NCI-H774 (cell line): ENCODE measurements around the gene ANXA7.

ENCODE experiments used
- DNase-seq: peaks from one replicate; lab custom pipeline; 2025; lab: John Stamatoyannopoulos, UW

The ANXA7 gene

DNA sequence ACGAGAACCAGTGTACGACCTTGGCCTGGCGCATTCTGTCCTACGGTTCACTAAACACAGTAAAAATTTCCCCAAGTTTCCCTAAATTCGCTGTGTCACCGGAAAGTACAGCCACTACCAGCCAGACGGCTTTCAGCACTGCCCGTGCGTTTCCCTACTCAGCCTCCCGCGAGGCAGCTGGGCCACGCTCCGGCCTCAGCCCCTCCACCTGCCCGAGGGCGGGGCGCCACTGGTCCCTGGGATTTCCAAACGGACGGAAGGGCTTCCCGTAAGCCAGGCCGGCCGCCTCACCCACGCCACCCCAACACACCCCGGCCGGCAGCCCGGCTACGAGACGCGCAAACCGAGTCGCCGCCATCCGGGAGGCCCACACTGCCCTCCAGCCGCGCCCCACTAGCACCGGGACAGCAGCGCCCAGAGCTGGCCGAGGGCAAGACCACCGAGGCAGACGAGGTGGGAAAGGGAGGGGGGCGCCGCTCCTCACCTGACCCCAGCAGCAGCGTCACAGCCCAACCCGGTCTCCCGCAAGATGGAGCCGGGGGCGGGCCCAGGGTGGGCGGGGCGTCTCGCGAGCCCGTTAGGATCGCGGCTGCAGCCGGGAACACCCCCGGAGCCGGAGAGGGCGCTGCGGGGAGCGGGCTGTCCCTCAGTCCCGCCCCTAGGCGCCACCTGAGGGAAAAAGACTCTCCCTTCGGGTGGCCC, at the start of gene ANXA7:
TSS of gene ANXA7 (minus strand) at position 531 of the 702 bp plus-strand sequence. CDS start 13,202 bp downstream, outside the sequence.
- DNase-seq: peak; percentile 90

GRCh38 chr10:73460897-73461296, 47.0 kb upstream of the ANXA7 start:
- no peak for DNase-seq

DNA sequence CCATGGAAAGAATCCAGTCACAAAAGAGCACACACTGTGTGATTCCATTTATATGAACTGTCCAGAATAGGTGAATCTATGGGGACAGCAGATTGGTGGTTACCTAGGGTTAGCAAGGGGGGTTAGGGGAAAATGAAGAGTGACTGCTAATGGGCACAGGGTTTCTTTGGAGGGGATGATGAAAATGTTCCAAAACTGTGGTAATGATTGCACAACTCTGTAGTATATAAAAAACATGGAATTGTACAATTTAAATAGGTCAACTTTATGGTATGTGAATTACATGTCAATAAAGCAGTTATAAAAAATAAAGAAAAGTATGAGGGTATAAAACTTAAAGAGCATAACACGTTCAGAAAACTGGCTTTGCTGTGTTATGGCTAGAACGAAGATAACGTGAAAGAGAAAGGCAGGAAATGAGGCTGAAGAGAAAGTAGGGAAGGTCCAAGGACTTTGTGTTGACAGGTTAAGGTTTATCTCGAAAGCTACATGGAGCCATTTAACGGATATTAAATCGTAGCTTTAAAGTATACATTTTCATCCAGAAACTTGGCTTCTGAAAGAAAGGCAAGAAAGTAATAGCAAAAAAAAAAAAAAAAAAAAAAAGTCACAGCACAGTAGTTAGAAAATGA, 45.9 kb upstream of the ANXA7 start:
- no peak for DNase-seq

GRCh38 chr10:73456187-73456890, 42.5 kb upstream of the ANXA7 start:
- no peak for DNase-seq

DNA sequence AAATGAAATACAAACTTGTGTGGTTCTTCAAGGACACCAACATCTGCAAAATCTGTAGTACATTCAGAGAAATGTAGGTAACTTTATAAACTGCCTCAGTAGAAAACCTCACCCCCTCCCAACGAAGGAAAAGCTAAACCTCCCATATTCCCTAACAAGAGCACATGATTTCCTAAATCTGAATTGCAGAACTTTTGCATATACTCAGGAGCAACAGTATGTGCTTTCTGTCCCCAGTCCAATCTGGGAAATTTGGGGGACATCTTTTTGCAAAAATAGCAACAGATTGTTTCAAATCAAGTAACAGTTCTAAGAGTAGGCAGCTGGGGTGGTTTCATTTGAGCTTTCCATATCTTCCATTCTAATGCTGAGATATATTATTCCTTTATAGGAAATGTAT, 35.3 kb upstream of the ANXA7 start:
- DNase-seq: no peak

DNA sequence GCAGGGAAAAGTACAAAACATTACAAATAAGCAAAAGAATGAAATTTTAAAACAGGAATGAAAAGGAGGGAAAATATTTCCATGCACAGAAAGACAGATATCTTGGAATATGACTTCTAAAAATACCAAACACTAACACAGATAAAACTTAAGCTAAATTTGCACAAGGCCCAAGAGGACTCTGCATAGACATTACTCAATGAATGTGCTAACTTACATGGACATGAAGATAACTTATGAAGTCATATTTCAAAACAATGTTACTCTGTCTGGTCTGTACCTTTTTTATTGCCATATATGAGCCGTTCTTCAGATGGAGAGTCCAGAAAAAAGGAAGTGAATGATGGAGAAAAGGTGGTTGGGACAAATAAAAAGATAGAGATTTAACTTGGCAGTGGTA, 34.5 kb upstream of the ANXA7 start:
- no peak for DNase-seq

DNA sequence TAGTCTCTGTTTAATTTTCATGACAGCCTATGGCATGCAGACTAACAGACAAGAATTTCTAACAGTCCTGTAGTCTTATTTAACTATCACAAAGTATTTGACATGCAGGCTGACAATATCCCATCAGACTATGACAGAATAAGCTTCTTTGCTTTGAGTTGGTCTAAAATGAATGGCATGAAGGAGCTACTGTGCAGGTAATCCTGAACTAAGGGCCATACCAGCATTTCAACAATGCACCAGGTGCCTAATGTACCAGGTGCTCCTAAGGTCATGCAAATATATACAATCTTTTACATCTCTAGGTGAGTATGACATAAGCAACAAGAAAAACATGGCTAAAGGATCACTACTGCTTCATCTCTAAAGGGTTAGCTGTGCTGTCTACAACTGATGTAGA, 33.1 kb upstream of the ANXA7 start:
- DNase-seq: no peak

- no peak for DNase-seq
These were observed 30.6 kb upstream of the ANXA7 start for GRCh38 chr10:73444457-73444856.

- no peak for DNase-seq
These were observed 25.9 kb upstream of the ANXA7 start for GRCh38 chr10:73439605-73440312.

- no peak for DNase-seq
These were observed 25.2 kb upstream of the ANXA7 start for GRCh38 chr10:73439055-73439454.

DNA sequence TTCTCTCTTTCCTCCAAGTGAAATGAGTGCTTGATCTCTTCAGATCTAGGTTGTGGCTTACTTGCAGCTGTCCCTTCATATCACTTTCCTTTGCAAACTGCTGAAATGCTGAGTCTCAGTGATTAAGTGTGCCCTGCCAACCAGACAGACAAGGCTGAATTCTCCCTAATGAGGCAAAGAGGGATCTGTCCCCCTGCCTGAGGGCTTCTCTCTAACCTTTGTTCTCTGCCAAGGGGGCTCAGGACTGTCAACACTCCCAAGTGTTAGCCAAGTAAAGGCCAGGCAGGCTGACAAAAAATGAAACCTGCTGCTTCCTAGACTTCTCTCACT, 19.6 kb upstream of the ANXA7 start, which contains the start of gene MSS51:
TSS of gene MSS51 (minus strand) at position 24 of the 330 bp plus-strand sequence. CDS start 5,277 bp downstream, outside the sequence.
- no peak for DNase-seq

DNA sequence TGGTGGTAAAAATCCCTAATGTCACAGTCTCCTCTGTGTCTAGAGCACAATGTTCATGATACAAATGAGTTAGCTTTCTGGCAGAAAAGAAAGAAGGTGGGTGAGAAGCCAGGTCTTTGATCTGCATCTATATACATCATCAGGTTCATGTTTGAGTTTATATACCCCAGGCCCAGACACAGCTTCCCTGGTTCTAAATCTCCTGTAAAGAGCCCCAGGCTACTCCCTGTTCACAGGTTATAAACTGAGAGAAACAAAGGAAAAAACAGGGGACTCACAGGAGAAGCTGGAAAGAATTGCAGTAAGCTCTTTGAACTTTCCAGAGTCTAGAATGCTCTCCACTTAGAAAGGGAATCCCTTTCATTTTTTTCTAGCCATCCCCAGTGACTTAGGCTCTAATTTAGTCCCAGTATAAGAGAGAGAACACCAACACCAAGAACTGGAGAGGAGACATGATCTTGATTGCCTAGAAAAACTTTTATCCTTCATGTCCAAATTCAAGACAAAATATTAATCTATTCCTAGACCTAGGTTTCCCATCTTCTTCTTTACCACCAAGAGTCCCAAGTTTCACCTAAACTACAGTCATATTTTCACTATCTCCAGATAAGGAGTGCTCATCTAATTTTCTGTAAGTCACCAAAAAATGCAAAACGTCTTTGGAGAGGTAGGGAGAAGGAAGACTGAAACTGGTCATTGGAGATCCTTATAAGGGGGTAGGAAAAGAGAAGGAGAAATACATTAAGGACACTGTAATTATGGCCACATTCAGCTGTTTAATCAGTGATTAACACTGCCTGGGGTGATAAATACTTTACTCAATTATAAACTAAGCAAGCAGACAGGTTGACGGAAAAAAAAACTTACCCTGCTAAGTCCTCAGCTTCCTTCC, 19.0 kb upstream of the ANXA7 start:
- no peak for DNase-seq

- no peak for DNase-seq
These were observed 12.5 kb upstream of the ANXA7 start for GRCh38 chr10:73426318-73426717.

DNA sequence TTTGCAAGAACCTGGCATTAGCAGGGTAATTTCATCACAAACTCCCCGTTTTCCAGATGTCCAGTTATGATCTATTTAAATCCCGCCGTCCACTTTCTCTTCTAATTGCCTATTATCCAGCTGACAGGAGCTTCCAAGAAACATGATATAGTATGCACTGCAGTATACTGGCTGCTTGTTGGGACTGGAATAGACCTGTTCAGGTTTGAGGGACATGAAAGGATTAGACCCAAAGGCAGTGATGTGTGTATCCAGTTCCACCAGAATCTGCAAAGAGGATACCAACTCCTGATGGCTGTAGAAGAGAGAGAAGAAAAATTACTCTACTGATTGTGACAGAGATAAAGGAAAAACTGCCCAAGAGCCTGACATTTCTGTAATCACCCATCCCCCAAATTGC, 10.6 kb upstream of the ANXA7 start:
- DNase-seq: no peak

DNA sequence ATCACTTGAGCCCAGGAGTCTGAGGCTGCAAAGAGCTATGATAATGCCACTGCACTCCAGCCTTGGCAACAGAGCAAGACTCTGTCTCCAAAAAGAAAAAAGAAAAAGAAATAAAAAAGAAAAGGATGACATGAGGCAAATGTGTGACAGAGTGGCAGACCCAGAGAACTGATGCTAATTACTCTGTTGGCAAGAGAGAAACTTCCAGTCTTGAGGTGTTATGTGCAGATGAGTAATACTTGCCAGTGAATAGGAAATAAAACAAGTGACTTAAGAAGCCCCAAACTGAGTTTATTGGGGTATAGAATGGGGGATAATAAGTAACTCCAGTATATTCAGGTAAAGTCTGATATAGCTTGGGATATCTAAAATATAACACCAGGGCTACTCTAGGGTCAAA, 9.5 kb upstream of the ANXA7 start:
- no peak for DNase-seq

DNA sequence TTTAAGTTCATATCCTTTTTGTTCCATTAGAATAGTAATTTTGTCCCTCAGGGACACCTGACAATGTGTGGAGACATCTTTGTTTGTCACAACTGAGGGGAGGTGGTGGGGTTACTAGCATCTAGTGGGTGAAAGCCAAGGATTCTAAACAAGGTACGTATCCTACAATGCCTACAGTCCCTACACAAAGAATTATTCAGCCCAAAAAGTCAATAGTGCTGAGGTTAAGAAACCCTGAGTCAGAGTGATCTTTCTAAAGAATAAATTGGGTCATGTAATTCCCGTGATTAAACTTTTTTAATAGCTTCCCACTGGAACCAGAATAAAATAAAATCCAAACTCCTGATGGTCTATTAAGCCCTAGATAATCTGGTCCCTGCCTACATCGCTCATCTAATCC, 2.7 kb upstream of the ANXA7 start:
- no peak for DNase-seq

DNA sequence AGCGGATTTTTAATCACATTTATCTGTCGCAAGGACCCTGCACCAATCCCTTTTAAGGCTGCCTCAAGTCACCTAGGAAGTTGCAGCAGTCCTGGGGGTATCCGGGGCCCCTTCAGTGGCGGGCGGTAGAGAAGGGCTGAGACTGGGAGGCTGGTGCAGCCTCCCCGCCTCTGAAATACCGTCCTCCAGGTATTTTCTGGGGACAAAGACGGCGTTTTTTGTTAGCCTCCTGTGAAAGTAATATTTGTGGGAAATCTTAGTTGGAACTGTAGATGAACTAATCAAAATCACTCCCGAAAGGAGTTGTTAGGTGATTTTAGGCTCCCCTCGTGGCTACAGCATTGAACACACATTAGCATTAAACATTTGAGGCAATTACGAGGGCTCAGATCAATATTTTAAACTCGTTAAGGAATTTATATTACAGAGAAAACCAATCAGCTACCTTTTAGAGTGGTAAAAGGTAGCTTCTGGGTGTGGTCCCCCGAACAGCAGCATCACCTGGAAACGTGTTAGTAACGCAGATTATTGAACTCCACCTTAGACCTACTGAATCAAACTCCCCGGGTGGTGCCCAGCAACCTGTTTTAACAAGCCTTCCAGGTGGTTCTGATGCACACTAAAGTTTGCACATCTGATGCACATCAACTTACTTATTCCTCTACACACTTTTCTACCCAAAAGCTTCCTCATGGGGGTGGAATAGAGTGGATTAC, 530 bp upstream of the ANXA7 start:
- DNase-seq: no peak

DNA sequence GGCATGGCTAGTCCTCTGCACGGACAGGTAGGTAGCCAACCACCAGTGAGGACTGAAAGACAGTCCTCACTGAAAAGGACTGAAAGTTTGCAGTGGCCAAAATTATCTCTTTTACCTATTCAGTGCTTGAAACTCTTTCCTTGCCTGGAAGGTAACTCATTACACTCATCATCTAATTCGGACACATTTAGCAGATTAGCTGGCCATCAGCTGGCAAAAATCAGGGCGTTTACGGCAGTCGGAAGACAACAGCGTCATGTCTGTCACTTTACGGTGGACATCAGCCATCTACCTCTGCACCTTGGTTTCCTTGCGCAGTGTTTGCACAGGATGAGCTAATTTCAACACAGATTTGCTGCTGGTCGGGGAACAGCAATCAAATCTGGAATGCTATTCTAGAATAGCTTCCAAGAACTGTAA, 740 bp downstream of the ANXA7 start:
- DNase-seq: peak; percentile 43

DNA sequence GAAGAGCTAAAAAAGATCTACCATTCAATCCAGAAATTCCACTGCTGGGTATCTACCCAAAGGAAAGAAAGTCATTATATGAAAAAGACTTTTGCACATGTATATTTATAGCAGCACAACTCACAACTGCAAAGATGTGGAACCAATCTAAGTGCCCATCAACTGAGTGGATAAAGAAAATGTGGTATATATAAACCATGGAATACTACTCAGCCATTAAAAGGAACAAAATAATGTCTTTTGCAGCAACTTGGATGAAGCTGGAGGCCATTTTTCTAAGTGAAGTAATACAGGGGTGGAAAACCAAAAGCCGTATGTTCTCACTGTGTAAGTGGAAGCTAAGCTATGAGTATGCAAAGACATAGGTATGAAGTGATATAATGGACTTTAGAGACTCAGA, 3.0 kb downstream of the ANXA7 start:
- DNase-seq: no peak

- no peak for DNase-seq
These were observed 4.8 kb downstream of the ANXA7 start for GRCh38 chr10:73408978-73409521.

DNA sequence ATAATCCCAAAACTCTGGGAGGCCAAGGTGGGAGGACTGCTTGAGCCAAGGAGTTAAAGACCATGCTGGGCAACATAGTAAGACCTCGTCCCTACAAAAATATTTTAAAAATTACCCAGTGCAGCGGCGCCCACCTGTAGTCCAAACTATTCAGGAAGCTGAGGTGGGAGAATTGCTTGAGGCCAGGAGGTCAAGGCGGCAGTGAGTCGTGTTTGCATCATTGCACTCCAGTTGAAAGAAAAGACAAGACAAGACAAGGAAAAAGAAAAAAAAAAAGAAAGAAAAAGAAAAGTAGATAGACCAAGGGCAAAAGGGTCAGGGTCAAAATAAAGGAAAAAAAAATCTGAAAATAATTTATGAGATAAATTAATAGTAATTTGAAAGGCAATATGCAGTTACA, 5.8 kb downstream of the ANXA7 start:
- DNase-seq: no peak
